Urothelium cell line (cell line): ENCODE data around the gene OR51A4.
"Not testable (repeated sequence)": the region's sequence is repeated elsewhere in the genome, so short reads cannot be mapped to it uniquely, and the experiment has no call there.

ENCODE experiments used
- DNase-seq: peaks from one replicate; pipeline ENCODE4 v3.0.0; 2011; ENCODE audit warnings: low spot score, mixed read lengths
- FAIRE-seq: peaks from 2 replicates; lab custom pipeline; 2011; peaks lifted over from hg19 to GRCh38; lab: Jason Lieb, UNC

Gene OR51A4, protein sequence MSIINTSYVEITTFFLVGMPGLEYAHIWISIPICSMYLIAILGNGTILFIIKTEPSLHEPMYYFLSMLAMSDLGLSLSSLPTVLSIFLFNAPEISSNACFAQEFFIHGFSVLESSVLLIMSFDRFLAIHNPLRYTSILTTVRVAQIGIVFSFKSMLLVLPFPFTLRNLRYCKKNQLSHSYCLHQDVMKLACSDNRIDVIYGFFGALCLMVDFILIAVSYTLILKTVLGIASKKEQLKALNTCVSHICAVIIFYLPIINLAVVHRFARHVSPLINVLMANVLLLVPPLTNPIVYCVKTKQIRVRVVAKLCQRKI

GRCh38 chr11:4947505-4947904 lies at the start of gene OR51A4:
Gene OR51A4 (minus strand): TSS chr11:4947605. CDS start chr11:4947100, 505 bp downstream.
- DNase-seq (no peak), FAIRE-seq (no peak)

DNA sequence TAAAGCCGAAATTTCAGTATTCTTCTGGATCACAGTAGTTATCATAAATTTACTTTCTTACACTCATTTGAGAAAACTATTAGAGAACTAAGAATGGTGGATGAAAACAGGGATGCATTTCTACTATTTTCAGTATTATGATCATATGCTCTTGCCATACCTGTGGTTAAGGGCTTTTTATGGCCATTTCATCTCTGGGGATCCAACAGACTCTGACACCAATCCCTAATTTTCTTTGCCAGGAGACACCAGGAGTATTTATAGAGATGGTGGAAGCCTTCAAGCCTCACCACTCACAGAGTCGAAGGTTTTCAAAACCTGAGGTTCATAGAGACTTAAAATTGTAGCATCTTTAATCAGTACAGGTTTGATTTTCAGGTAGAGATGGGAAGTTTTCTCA lies 47.1 kb upstream of the OR51A4 start, which contains the start of gene OR51L1:
Gene OR51L1 (plus strand): TSS at position 301 of the 400 bp plus-strand sequence. CDS start 4,132 bp downstream, outside the sequence.
- FAIRE-seq (no peak), DNase-seq (no peak)

DNA sequence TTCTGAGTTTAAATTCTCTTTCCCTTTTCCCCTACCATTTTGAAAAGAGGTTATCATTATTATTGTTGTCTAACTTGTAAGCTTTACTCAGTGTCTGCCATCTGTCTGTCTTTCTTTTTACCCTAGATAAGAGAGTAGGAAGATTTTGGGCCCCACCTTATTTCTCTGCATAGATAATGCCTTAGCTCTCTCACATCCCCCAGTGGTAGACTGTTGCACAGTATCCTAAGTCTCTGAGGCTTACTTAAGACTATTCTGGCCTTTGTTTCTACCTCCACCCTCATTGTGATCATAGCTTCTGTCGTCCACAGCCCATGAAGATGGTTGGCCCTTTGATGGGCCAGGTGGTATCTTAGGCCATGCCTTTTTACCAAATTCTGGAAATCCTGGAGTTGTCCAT lies 43.7 kb upstream of the OR51A4 start:
- FAIRE-seq = no peak
- DNase-seq = no peak

DNA sequence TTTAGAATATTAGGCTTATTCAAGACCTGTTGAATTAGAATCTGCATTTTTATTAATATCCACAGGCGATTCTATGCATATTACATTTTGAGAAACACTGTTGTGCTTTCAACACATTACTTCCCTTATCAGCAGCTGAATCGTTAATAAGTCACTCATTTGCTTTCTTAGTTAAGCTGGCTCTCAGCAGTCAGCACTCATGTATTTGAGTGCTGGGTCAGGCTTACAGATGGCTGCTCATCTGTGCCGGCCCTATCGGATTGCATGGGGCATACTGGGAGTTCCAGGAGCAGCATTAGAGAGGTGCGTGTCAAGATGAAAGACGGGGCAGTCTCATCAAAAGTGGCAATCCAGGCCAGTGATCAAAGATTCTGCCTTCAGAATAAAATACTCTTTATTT lies 36.4 kb upstream of the OR51A4 start:
- DNase-seq (no peak), FAIRE-seq (no peak)

DNA sequence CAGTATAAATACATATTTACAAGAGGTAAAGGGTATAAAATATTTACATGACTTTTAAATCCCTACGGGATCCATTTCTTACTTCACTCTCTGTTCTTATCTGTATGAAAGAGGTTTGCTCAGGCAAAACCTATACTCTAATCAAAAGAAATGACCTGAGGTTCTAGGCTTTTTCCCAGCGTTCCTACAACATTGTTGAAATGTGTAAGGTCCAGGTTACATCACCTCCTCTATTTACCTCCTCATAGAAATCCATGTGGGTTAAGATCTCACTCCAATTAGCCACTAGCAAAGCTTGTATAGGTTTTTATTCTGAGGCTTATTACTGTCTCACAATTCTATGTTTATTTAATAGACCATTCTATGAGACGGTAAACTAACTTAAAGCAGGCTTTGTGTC lies 35.3 kb upstream of the OR51A4 start:
- no peak for DNase-seq
- FAIRE-seq = no peak

DNA sequence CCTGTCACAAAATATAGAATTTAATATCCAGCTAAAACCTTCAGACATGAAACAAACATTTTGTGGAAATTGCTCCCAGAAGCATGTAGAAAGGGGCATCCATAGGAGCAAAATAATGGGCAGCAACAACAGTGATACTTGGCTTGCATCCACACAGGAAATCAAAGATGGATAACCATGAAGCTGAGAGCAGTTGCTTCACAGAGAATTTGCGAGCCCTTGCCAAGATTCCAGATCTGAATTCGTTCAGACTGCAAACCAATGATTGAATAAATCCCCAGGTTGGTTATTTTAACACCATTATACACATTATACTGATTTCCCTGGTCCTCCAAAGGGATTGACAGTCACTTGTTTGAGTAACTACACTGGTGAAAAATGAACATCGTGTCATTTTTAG lies 31.6 kb upstream of the OR51A4 start:
- FAIRE-seq (no peak), DNase-seq (no peak)

GRCh38 chr11:4975436-4975835 lies 28.0 kb upstream of the OR51A4 start:
- DNase-seq (no peak), FAIRE-seq (no peak)

DNA sequence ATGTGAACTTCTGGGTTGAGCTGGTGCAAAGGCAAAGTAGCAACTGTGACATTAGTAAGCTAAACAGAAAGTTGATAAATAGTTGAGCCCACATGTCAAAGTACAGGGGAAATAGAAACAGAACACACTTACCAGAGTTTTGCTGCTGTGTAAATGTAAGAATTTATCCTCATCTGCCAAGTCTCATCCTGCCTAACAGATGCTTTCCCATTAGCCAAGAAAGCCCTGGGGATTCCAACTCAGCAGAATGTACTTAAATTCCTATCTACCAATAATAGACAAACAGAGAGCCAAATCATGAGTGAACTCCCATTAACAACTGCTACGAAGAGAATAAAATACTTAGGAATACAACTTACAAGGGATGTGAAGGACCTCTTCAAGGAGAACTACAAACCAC lies 15.4 kb upstream of the OR51A4 start:
- no peak for FAIRE-seq
- DNase-seq = no peak

DNA sequence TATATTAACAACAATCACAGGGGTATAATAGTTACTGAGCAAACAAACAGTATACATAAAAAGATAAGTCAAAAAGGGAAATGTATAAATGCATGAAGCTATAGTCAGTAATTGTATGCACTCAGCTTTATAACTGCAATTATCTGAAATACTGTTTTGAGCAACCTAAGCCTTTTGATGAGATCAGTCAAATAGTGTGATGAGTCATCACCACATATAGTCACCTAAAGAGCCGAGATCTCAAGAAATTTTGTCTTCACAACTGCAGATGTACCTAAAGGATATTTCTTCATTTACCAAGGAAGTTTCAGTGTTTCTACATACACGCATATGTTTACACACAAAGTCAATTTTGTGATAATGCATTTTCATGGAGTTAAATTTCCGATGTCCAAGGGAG lies 13.5 kb upstream of the OR51A4 start:
- FAIRE-seq (no peak), DNase-seq (no peak)

DNA sequence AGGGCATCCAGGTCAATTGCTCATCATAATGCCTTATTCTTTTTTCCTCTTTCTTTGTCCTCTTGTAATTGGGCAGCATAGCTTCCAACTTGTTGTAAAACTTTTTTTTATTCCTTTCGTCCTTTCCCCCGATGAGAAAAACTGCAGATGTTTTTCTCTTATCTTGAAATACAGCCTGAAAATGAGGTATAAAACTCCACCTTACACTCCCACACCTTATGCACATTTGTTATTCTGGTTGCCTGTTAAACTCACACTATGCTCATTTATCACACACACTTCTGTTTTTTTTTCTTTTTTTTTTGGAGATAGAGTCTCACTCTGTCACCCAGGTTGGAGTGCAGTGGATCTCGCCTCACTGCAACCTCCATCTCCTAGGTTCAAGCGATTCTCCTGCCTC lies 10.0 kb upstream of the OR51A4 start:
- DNase-seq = no peak
- no peak for FAIRE-seq

DNA sequence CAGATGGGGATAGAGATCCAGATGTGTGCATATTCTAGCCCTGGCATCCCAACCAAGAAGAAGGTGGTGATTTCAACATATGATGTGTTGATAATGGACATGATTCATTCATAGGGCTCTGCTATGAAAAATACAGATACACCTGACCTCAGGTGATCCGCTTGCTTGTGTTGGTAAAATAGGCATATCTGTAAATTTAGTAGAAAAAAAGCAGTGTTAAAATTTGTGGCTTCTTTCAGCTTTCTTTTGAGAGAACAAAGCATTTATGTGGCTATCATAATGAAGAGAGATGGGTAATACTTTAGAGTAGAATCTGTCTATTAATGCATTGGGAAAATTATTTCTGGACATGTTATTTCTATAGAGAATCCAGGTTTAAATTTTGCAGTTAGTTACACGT lies 8.2 kb upstream of the OR51A4 start, which contains the start of gene OR51A2:
Gene OR51A2 (minus strand): TSS at position 101 of the 400 bp plus-strand sequence. CDS start 0 bp downstream, at position 101.
- not testable (repeated sequence) for FAIRE-seq

GRCh38 chr11:4936745-4937144 lies 10.7 kb downstream of the OR51A4 start:
- FAIRE-seq (no peak), DNase-seq (no peak)

More for the DNA sequence above, 8.2 kb upstream of the OR51A4 start, which contains the start of gene OR51A2:
- DNase-seq = not testable (repeated sequence)

- DNase-seq = no peak
Measured at GRCh38 chr11:4932751-4933150, 14.7 kb downstream of the OR51A4 start.

GRCh38 chr11:4926608-4927007 lies 20.8 kb downstream of the OR51A4 start:
- DNase-seq = no peak
- FAIRE-seq = no peak

More at GRCh38 chr11:4932751-4933150, 14.7 kb downstream of the OR51A4 start:
- FAIRE-seq = no peak

- no peak for DNase-seq
- no peak for FAIRE-seq
Measured at GRCh38 chr11:4924239-4924638, 23.2 kb downstream of the OR51A4 start, which contains the start of gene OR51G1. Gene OR51G1 (minus strand): TSS chr11:4924339. CDS start chr11:4924339, 0 bp downstream.

- FAIRE-seq (no peak), DNase-seq (no peak)
Measured at GRCh38 chr11:4922304-4922703, 25.1 kb downstream of the OR51A4 start.

- FAIRE-seq (no peak), DNase-seq (no peak)
Measured at GRCh38 chr11:4921796-4922195, 25.6 kb downstream of the OR51A4 start.

DNA sequence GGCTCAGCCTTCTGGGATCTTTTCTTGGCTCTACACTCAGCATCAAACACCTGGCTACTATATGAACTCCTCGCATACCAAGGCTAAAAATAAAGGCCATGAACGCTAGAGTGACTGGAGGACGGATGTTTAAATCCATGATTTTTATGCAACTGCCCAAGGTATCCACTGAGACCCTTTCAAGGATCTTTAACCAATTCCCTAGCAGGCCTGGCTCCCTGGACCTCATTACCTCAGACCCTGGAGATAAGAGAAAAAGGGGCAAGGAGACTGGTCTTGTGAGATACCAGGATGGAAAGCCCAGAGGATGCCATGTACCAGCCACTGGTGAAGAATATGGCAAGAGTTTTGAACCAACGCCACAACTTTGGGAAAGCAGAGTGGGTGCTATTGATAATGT lies 28.2 kb downstream of the OR51A4 start, which contains the start of gene OR51G2:
Gene OR51G2 (minus strand): TSS at position 101 of the 400 bp plus-strand sequence. CDS start 3,687 bp downstream, outside the sequence.
- no peak for DNase-seq

GRCh38 chr11:4916581-4916980 lies 30.8 kb downstream of the OR51A4 start:
- DNase-seq = no peak
- FAIRE-seq = no peak

More for the DNA sequence above, 28.2 kb downstream of the OR51A4 start, which contains the start of gene OR51G2:
- no peak for FAIRE-seq

- FAIRE-seq (no peak), DNase-seq (no peak)
Measured at GRCh38 chr11:4903484-4903883, 43.9 kb downstream of the OR51A4 start, which contains the start of gene OR51A7. Gene OR51A7 (plus strand): TSS chr11:4903783. CDS start chr11:4907370, 3,587 bp downstream.
